Liver (tissue), 9 donors: ENCODE measurements around the gene GFOD2. TPM values are rescaled to one million over a fixed set of nuclear protein-coding genes. Genes with fewer than 3 reads are reported as not detected.

Experiments used
- DNase-seq: peaks from one replicate; pipeline ENCODE4 v3.0.0-alpha.2; 2017; ENCODE audit warnings: low spot score
- H3K27ac ChIP-seq, 2 donors: one replicate each; pipeline ENCODE4 v1.7.0; 2013; ENCODE audit warnings: inconsistent platforms in 2 of 2, low read length in 2 of 2, control low read depth in 1 of 2, low read depth in 1 of 2, mild to moderate bottlenecking in 1 of 2
- H3K27me3 ChIP-seq, 4 donors: one replicate each; pipeline versions ENCODE4 v1.6.1 to v1.7.0; 2013; ENCODE audit warnings: low read length in 3 of 4, inconsistent platforms in 1 of 4, mild to moderate bottlenecking in 1 of 4, moderate library complexity in 1 of 4; ENCODE audit not compliant: control insufficient read depth in 4 of 4, insufficient read depth in 4 of 4
- H3K36me3 ChIP-seq, 4 donors: one replicate each; pipeline versions ENCODE4 v1.6.1 to v1.7.0; 2013; ENCODE audit warnings: low read length in 3 of 4, mild to moderate bottlenecking in 3 of 4, low read depth in 1 of 4, moderate library complexity in 1 of 4; ENCODE audit not compliant: control insufficient read depth in 4 of 4, insufficient read depth in 3 of 4
- H3K4me1 ChIP-seq, 4 donors: one replicate each; pipeline versions ENCODE4 v1.6.1 to v1.7.0; 2013; ENCODE audit warnings: low read length in 3 of 4, mild to moderate bottlenecking in 3 of 4, moderate library complexity in 1 of 4; ENCODE audit not compliant: control insufficient read depth in 4 of 4, insufficient read depth in 4 of 4
- H3K4me3 ChIP-seq, 3 donors: one replicate each; pipeline versions ENCODE4 v1.6.1 to v1.7.0; 2013; ENCODE audit warnings: low read length in 3 of 3, control low read depth in 1 of 3, low read depth in 1 of 3, mild to moderate bottlenecking in 1 of 3
- H3K9ac ChIP-seq, 2 donors: one replicate each; pipeline ENCODE4 v1.7.0; 2013; ENCODE audit warnings: low read length in 2 of 2, mild to moderate bottlenecking in 2 of 2, moderate library complexity in 2 of 2, control low read depth in 1 of 2, low read depth in 1 of 2
- H3K9me3 ChIP-seq, 4 donors: one replicate each; pipeline versions ENCODE4 v1.6.1 to v1.7.0; 2013; ENCODE audit warnings: low read length in 3 of 4; ENCODE audit not compliant: control insufficient read depth in 4 of 4
- EGR1 ChIP-seq, 2 donors: IDR thresholded peaks; 2 replicates each; pipeline ENCODE4 v1.6.1; 2016 to 2018; ENCODE audit warnings: antibody characterized with exemption in 2 of 2, low read depth in 2 of 2
- FOXA1 ChIP-seq: IDR thresholded peaks from 2 replicates; pipeline ENCODE4 v1.6.1; 2016; ENCODE audit warnings: antibody characterized with exemption
- FOXA2 ChIP-seq: IDR thresholded peaks from 2 replicates; pipeline ENCODE4 v1.6.1; 2016; ENCODE audit warnings: antibody characterized with exemption
- GABPA ChIP-seq, 2 donors: IDR thresholded peaks in 1 of 2; conservative IDR thresholded peaks in 1 of 2; 2 replicates each; pipeline ENCODE4 v1.6.1; 2016; ENCODE audit warnings: antibody characterized with exemption in 2 of 2, mild to moderate bottlenecking in 1 of 2, moderate library complexity in 1 of 2
- HNF4A ChIP-seq, 2 donors: conservative IDR thresholded peaks; 2 replicates each; pipeline ENCODE4 v1.6.1; 2016; ENCODE audit warnings: antibody characterized with exemption in 2 of 2, mild to moderate bottlenecking in 2 of 2
- HNF4G ChIP-seq: IDR thresholded peaks from 2 replicates; pipeline ENCODE4 v1.6.1; 2016; ENCODE audit warnings: antibody characterized with exemption
- JUND ChIP-seq, 2 donors: IDR thresholded peaks; 2 replicates each; pipeline ENCODE4 v1.6.1; 2016; ENCODE audit warnings: antibody characterized with exemption in 2 of 2
- MAX ChIP-seq: IDR thresholded peaks from 2 replicates; pipeline ENCODE4 v1.6.1; 2016; ENCODE audit warnings: antibody characterized with exemption
- NR2F2 ChIP-seq: IDR thresholded peaks from 2 replicates; pipeline ENCODE4 v1.6.1; 2016; ENCODE audit warnings: antibody characterized with exemption
- RAD21 ChIP-seq, 2 donors: IDR thresholded peaks; 2 replicates each; pipeline ENCODE4 v1.6.1; 2016; ENCODE audit warnings: antibody characterized with exemption in 2 of 2, mild to moderate bottlenecking in 2 of 2
- RXRA ChIP-seq, 2 donors: IDR thresholded peaks; 2 replicates each; pipeline ENCODE4 v1.6.1; 2017 to 2018; ENCODE audit warnings: antibody characterized with exemption in 2 of 2, mild to moderate bottlenecking in 1 of 2
- SP1 ChIP-seq: IDR thresholded peaks from 2 replicates; pipeline ENCODE4 v1.6.1; 2018; ENCODE audit warnings: antibody characterized with exemption, mild to moderate bottlenecking
- TAF1 ChIP-seq: conservative IDR thresholded peaks from 2 replicates; pipeline ENCODE4 v1.6.1; 2016; ENCODE audit warnings: antibody characterized with exemption, mild to moderate bottlenecking
- YY1 ChIP-seq: IDR thresholded peaks from 2 replicates; pipeline ENCODE4 v1.6.1; 2016; ENCODE audit warnings: antibody characterized with exemption, mild to moderate bottlenecking
- WGBS: extraction: QIAGEN DNeasy Blood & Tissue Kit; methylation state at CpG from one replicate; pipeline ENCODE4 v1.1.7; 2013; 5-methylcytosine and 5-hydroxymethylcytosine counted together
- polyA plus RNA-seq, 2 donors: library from polyadenylated mRNA; stranded (reverse) in 1 of 2; unstranded in 1 of 2; fragments of 200-250 nt in 1 of 2; fragments of >200 nt in 1 of 2; fragmentation: Nextera tagmentation in 1 of 2; extraction: Ambion mirVana in 1 of 2; gene quantifications; one replicate each; pipeline versions ENCODE4 v1.2.1 to v1.2.3, GENCODE V29; 2013 to 2015
- total RNA-seq, 2 donors: library from RNA; depleted of rRNA; stranded (reverse); fragments of >200 nt; gene quantifications; one replicate each; pipeline ENCODE4 v1.2.3, GENCODE V29; 2014
- TF ChIP-seq, protein P1 (sequence below): IDR thresholded peaks from 2 replicates; pipeline ENCODE4 v1.6.1; 2016; ENCODE audit warnings: antibody characterized with exemption, mild to moderate bottlenecking
- TF ChIP-seq, protein P2 (sequence below): IDR thresholded peaks from 2 replicates; pipeline ENCODE4 v1.6.1; 2016; ENCODE audit warnings: antibody characterized with exemption
- TF ChIP-seq, protein P3 (sequence below): IDR thresholded peaks from 2 replicates; pipeline ENCODE4 v1.6.1; 2016; ENCODE audit warnings: antibody characterized with exemption
- TF ChIP-seq, protein P4 (sequence below): fragments of 150-350 bp; IDR thresholded peaks from 2 replicates; pipeline ENCODE4 v1.5.1; 2017; ENCODE audit warnings: improper control_type of control experiment, low read depth, low read length; ENCODE audit not compliant: missing input control
- donor health status: healthy.
- donor health status: healthy.
- donor health status: healthy.
- donor health status: healthy.
- donor health status: healthy.

GFOD2 gene
- total and polyA plus RNA-seq, 4 donors: 12.7 to 48.8 (median 28.9) TPM

DNA sequence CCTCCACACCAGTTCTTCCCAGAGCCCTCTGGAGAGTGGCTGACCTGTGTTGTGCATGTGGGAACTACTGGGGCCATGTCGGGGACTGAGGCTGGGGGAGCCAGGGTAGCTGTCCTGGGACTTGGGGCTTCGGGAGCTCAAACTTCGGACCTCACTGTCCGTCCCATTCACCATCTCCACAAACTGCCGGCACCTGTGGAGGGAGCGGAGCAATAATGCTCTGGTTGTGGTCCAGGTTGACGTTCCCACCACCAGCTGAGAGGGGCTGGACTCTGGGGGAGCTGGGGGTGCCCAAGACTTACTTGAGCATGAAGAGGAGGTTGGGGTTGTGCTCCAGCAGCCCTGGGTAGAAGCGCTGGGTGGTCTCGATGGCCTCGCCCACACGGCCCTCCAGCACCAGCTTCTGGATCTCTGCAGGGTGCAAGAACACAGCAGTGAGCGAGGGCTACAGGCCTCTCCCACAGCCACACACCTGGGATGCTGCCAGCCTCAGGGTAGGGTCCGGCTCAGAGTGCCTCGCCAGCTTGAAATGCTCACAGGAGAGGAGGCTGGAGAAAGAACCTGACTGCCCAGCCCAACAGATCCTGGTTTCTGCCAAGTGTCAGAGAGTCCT is 10.6 kb upstream of the GFOD2 start:
- no peak for DNase-seq
- H3K27ac ChIP-seq: no peak overlapping the region
- no peak overlapping the region for H3K4me3 ChIP-seq
- no peak overlapping the region for H3K9ac ChIP-seq
- H3K27me3 ChIP-seq: no peaks in the 10 kb centered on the region
- H3K36me3 ChIP-seq: peaks cover 16 to 48% (median 36%) of the 10 kb centered on the region in 4 donors
- no peak for TF ChIP-seq NR2F2
- TF ChIP-seq YY1: no peak
- no peak for TF ChIP-seq FOXA1
- TF ChIP-seq SP1: no peak
- TF ChIP-seq HNF4G: no peak
- no peak for TF ChIP-seq RAD21 (IDR thresholded peaks at IDR 0.05)
- TF ChIP-seq, protein P1, sequence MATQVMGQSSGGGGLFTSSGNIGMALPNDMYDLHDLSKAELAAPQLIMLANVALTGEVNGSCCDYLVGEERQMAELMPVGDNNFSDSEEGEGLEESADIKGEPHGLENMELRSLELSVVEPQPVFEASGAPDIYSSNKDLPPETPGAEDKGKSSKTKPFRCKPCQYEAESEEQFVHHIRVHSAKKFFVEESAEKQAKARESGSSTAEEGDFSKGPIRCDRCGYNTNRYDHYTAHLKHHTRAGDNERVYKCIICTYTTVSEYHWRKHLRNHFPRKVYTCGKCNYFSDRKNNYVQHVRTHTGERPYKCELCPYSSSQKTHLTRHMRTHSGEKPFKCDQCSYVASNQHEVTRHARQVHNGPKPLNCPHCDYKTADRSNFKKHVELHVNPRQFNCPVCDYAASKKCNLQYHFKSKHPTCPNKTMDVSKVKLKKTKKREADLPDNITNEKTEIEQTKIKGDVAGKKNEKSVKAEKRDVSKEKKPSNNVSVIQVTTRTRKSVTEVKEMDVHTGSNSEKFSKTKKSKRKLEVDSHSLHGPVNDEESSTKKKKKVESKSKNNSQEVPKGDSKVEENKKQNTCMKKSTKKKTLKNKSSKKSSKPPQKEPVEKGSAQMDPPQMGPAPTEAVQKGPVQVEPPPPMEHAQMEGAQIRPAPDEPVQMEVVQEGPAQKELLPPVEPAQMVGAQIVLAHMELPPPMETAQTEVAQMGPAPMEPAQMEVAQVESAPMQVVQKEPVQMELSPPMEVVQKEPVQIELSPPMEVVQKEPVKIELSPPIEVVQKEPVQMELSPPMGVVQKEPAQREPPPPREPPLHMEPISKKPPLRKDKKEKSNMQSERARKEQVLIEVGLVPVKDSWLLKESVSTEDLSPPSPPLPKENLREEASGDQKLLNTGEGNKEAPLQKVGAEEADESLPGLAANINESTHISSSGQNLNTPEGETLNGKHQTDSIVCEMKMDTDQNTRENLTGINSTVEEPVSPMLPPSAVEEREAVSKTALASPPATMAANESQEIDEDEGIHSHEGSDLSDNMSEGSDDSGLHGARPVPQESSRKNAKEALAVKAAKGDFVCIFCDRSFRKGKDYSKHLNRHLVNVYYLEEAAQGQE: no peak
- no peak for TF ChIP-seq MAX
- no peak for TF ChIP-seq FOXA2
- TF ChIP-seq, protein P2, sequence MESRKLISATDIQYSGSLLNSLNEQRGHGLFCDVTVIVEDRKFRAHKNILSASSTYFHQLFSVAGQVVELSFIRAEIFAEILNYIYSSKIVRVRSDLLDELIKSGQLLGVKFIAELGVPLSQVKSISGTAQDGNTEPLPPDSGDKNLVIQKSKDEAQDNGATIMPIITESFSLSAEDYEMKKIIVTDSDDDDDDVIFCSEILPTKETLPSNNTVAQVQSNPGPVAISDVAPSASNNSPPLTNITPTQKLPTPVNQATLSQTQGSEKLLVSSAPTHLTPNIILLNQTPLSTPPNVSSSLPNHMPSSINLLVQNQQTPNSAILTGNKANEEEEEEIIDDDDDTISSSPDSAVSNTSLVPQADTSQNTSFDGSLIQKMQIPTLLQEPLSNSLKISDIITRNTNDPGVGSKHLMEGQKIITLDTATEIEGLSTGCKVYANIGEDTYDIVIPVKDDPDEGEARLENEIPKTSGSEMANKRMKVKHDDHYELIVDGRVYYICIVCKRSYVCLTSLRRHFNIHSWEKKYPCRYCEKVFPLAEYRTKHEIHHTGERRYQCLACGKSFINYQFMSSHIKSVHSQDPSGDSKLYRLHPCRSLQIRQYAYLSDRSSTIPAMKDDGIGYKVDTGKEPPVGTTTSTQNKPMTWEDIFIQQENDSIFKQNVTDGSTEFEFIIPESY: no peak
- no peak for TF ChIP-seq RXRA (IDR thresholded peaks at IDR 0.05)
- no peak for TF ChIP-seq TAF1
- TF ChIP-seq, protein P3, sequence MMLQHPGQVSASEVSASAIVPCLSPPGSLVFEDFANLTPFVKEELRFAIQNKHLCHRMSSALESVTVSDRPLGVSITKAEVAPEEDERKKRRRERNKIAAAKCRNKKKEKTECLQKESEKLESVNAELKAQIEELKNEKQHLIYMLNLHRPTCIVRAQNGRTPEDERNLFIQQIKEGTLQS: no peak
- TF ChIP-seq JUND (IDR thresholded peaks at IDR 0.05): no peak
- no peak for TF ChIP-seq EGR1 (IDR thresholded peaks at IDR 0.05; ENCODE audit: low read depth in 2 of 2)
- no peak for TF ChIP-seq GABPA (IDR thresholded peaks at IDR 0.05 in 1 of 2, conservative IDR thresholded peaks at IDR 0.05 in 1 of 2)
- TF ChIP-seq, protein P4, sequence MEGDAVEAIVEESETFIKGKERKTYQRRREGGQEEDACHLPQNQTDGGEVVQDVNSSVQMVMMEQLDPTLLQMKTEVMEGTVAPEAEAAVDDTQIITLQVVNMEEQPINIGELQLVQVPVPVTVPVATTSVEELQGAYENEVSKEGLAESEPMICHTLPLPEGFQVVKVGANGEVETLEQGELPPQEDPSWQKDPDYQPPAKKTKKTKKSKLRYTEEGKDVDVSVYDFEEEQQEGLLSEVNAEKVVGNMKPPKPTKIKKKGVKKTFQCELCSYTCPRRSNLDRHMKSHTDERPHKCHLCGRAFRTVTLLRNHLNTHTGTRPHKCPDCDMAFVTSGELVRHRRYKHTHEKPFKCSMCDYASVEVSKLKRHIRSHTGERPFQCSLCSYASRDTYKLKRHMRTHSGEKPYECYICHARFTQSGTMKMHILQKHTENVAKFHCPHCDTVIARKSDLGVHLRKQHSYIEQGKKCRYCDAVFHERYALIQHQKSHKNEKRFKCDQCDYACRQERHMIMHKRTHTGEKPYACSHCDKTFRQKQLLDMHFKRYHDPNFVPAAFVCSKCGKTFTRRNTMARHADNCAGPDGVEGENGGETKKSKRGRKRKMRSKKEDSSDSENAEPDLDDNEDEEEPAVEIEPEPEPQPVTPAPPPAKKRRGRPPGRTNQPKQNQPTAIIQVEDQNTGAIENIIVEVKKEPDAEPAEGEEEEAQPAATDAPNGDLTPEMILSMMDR: no peak
- TF ChIP-seq HNF4A (conservative IDR thresholded peaks at IDR 0.05): no peak
- peaks cover 11 to 41% (median 27%) of the 10 kb centered on the region in 4 donors for H3K4me1 ChIP-seq
- 97% methylated on average over 14 of the region's 14 CpGs for WGBS
- no peaks in the 10 kb centered on the region for H3K9me3 ChIP-seq
